Stimulated activated CD4-positive, alpha-beta T cell treated with anti-CD3 and anti-CD28 coated beads, Interleukin-12 subunit alpha, Interleukin-12 subunit beta, amount 100 ng/mL, for 48 hours (primary cell): Measurements from ENCODE around the gene WT1.
"Not testable (repeated sequence)": the region's sequence is repeated elsewhere in the genome, so short reads cannot be mapped to it uniquely, and the experiment has no call there.

Experiments
- DNase-seq, 3 donors: peaks; one replicate each; pipeline ENCODE4 v3.0.0-alpha.2; 2020; ENCODE audit warnings: low read depth in 2 of 3, low spot score in 1 of 3

Gene WT1

DNA sequence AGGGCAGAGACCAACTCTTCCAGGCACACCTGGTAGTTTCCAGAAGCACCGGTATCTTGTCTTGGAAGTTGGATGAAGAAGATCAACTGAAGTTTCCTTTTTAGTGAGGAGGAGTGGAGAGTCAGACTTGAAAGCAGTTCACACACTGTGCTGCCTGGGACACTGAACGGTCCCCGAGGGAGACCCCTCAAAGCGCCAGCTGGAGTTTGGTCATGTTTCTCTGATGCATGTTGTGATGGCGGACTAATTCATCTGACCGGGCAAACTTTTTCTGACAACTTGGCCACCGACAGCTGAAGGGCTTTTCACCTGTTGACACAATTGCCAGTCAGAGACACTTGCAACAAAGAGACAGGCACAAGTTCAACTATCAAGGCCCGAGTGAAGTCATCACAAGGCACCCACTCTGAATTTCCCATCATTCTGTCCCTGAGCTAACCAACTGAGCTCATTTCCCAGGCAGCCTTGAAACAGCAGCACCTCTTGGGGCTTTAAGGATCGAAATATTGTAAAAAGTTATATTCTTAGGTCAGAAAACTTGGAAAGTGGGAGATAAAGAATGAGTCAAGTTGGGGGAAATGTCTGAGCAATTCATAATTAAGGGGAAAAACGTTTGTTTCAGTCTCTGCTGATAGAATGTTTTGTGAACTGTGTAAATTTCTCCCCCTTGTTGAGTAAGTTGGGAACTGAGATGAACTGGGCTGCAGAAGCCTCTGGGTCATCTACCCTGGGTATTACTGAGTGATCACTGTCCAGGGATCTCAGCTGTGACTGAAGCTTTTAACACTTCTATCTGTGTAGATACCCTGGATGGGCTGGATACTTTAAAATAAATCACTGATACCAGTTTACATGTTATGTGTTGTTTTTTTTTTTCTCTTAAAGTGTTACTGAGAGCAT, 46.2 kb downstream of the WT1 start:
- DNase-seq = no peak

DNA sequence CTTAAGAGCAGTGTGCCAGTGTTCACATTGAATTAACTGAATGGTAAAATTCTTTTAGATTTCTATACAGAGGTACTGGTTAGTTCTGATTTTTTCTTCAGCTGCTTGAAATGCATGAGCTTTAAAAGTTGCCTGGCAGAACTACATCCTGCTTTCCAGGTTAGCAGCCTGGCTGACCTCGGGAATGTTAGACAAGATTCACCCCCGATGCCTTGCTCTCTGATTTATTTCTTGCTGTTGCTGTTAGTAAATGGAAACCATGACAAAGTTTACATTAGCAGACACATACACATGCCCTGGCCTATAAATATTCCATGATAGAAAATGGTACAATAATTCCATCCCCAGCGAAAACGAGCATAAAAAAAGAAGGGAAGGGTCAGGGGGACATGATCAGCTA, 47.0 kb downstream of the WT1 start:
- no peak for DNase-seq

DNA sequence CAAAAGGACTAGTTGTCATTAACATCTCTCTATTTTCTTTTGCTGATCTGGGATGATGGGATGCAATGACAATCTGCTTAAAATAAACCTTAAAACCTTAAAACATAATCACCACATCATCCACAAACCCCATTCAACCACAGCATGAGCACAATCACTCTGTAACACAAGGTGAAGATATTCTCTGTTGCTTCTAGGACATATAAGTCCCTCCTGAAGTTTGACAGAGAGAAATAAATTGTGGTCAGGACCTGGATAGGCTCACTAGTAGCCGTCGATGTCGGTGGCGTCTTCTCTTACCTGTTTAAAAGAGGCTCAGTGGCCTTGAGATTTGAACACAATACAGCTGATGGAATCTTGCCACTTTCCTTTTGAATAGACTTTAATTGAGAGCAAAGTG, 47.9 kb downstream of the WT1 start:
- DNase-seq = no peak

DNA sequence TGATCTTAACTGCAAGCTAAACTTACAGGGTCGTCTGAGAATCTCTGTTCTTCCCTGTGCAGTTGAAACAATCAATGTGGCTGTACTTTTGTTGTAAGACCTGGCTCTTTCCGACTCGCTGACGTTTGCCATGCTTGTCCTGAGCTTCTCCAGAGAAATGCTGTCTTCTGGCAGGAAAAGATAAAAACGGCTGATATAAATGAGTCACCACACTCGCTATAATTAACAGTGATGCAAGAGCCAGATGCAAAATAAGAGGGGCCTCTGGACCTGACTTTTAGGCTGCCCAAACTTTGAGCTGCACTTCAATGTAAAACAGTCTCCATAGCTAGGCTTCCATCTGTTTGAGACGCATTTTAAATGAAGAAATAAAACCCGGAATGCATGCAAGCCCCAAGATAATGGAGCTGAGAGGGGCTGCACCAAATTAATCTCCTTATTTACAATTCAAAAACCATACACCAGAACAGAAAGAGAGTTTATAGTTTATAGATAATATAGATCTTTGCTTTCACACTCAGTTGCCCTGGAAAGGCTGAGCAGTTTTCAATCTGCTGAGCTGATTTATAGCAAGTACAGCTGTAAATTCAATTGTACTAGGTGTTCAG, 48.5 kb downstream of the WT1 start:
- no peak for DNase-seq

DNA sequence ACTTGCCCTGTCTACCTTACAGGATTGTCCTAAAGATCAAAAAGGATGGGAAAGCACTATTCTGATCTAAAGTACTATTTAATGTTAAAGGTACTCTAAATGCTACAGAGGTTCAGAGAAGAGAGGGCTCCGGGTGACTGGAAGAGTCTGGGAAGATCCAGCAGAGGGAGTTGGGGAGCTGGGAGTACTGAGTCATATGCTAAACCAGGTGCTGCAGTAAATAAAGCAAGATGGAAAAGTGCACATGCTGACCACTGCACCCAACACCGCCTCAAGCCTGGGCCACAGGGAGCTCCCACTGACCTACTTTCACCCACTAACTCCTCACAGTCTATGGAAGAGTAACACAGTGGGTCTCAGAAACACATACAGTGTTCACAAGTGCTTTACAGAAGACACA, 49.3 kb downstream of the WT1 start:
- no peak for DNase-seq

DNA sequence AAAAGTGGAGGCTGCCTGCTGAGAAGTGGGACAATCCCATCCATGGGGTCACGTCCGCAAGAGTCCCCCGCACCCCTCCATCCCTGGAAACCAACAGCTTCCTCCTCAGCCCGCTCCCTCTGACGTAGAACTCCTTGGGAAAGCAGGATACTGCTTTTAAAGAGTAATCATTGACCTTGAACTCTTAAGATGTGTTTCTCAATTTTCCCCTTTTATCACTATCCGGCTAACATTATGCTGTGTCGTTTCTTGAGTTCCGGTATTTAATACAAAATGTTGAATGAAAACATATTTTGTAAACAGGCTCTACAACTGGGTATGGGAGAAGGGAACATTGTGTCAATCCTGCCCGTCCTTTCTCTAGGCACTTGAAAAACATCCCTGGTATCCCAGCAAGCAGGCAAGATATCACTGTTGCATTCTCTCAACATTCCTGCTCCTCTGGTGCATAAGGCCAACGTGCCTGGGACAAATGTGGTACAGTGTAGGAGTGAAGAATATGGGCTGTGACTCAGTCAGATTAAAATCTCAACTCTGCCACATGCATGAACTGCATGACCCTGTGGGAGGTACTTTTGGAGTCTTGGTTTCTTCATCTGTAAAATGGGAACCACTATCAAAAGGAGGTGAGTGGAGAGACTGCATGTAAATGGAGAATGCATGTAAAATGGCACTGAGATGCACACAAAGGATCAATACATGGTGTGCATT, 52.8 kb downstream of the WT1 start:
- DNase-seq = no peak

DNA sequence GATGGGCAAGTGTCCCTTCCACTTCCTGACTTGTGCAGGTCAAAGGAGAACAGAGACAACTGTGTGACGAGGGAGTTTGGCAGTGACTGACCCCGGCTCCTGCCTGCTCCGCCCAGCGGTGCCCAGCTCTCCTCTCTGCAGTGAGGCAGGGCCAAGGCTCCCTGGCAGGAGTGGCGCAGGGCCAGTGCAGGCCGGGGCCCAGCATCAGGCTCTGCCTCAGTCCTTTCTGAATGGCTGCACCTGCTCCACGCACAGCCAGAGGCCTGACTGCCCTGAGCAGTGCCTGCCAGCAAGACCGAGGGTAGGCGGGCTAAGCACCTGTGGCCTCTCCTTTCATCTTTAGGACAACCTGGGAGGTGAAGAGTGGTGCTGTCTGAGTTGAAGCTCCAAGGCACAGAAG, 54.2 kb downstream of the WT1 start:
- no peak for DNase-seq

DNA sequence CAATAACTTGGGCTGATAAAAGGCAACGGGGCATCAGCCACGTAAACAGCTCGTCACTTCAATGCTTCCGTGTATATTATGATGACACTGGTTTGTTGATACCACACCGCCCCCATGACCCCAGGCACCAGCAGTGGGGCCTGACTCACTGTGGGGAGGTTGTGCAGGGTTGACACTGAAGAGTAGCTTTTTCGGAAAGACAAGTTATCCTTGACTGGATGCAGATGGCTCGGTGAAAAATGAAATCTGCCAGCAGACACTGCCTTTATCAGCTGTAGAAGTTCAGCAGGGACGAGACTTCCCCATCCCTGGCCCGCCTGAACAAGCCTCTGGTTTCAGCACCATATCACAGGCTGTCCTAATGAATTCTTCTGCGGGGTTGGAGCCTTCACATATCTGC, 55.6 kb downstream of the WT1 start:
- no peak for DNase-seq

DNA sequence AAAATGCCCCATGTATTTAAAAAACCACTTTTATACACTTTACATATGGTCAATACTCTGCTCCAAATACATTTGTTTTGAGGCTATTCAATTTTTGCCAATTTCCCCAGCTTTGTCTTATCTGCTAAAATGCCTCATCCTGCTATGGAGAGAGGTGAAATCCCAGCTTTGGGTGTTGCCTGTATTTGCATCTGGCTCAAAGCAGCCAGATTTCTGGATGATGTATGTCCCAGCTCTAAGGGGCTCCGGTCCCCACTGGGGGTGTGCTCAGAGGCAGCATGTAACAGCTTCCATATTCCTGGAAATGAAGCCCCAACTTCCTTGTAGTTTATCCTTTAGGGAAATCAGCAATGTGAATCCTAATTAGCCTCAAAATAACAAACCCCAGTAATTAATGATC, 59.5 kb downstream of the WT1 start:
- DNase-seq = no peak

DNA sequence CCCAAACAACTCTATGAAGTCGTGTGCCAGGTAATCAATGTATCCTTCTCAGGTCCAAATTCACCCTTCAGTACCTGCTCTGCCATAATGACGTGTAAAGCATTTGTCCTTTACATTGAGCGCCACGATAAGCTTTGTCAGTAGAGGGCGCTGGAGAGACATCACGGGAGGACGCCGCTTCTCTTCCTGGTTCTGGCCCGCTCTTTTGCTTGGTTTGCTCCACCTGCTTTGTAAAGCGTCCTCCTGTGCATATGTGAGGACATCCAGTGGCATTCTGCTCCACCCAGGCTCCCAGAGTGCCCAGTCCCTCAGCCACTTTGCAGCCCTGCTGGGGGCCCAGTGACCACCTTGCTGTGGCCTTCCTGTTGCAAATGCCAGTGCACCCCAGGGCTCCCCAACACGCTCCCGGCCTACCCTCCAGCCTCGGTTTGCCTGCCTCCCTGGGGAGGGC, 61.1 kb downstream of the WT1 start:
- peak; percentile 29 to 38 (median 30) for DNase-seq

DNA sequence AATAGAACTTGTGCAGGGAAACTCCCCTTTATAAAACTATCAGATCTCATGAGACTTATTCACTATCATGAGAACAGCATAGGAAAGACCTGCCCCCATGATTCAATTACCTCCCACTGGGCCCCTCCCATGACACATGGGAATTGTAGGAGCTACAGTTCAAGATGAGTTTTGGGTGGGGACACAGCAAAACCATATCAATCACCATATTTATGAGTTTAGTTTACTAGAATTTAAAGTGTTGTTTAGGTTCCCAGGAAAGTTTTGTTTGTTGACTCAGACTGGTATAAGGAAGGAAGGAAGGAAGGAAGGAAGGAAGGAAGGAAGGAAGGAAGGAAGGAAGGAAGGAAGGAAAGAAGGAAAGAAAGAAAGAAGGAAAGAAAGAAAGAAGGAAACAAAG, 65.4 kb downstream of the WT1 start:
- DNase-seq = not testable (repeated sequence)

DNA sequence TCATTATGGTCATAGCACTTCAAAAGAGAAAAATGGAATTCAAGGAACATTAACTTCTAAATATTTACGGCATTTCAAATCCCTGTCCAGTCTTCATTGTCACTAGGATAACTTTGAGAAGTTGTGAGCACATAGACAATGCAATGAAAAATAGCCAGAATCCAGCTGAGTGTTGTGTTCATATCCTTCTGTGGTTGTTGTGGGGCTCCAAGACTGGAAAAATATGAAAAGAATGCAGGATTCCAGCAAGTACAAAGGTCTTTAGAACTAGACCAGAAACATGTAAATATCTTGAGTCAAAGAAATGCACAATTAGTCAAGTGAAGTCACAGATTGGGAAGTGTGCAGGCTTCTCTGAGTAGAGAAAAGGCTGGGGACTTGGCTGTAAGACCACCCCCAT, 68.7 kb downstream of the WT1 start:
- no peak for DNase-seq

DNA sequence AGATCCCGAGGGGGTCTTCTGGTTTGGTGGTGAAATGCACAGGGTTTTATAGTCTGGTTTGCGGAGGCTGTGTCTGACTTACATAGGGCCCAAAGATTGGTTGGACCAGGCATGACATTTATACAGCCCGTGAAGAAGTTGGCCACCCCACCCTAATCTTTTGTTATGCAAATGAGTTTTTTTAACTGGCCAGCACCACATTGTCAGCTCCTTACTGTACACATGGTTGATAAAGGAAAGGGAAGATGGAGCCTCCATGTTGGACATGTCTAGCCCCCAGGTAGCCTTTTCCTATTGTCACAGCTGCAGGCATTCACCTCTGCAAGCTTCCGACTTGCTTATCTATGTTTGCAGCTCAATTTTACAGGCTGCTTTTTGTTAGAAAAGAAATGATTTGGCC, 70.1 kb downstream of the WT1 start:
- no peak for DNase-seq

DNA sequence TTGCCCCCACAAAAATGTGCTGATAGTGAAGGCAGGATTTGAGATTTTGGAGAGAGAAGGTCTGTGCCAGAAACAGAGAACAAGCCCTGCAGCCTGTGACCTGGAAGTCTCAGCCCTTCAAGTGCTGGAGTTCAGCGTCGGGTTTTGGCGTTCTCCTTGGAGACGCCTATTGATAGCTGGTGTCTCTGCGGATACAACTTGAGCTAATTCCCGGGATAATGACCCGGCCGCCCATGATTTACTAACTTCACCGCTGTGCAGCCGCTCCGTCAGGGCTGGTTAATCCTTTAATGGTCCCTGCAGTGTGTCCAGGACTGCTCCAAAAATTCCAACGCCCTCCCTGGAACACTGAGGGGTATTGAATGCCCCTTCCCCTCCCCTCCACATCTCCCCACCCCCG, 76.6 kb downstream of the WT1 start:
- no peak for DNase-seq

DNA sequence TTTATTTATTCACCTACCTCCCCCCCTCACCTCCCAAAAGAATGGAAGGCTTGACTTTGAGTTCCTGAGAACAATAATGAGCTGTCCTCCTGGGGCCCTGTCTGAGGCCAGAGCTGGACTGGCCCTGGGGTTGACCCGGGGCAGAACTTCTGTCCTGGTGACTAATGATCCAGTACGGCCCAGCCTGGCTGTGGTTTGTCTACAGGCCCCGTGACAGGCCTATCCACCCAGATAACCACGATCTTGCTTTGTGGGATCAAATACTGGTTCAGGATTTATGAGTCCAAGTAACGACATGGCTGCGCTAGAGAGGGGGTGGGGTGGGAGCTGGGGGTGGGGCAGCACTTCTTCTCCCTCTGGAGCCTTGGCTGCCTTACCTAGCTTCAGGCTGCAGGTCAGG, 81.5 kb downstream of the WT1 start:
- DNase-seq = no peak

DNA sequence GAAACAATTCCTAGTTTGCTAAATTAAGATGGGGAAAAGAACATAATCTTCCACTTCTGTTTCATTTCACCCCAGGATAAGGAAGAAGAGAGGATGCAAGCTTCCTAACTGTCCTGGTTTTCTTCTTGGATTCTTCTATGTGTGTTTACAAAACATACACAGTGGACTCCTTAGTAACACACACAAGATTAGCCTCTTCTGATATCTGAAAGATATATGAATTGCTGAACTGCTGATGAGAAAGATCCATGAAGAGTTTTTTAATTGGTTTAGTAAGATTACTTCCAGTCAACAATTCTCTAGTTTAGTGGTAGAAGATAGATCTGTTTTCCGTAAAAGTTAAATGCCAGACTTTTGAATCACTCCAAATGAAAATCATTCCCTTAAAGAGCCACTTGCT, 86.8 kb downstream of the WT1 start:
- DNase-seq = no peak

DNA sequence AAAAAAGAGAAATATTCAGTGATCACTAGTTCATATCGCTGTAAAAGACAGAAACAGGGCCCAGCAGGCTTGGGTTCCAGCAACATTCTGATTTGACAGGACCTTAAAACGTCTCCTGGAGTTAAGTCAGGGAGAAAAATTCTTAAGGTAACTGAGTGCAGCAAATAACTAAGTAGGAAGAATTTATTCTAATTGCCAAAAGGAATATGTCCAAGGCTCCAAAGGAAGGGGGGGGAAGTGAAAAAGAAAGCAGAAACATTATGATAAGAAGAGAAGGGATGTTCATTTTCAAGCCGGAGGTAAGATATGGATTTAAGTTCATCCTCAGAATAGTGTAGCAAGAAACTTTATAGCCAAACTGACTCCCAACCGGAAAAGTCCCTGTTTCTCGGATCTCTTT, 90.4 kb downstream of the WT1 start:
- no peak for DNase-seq

DNA sequence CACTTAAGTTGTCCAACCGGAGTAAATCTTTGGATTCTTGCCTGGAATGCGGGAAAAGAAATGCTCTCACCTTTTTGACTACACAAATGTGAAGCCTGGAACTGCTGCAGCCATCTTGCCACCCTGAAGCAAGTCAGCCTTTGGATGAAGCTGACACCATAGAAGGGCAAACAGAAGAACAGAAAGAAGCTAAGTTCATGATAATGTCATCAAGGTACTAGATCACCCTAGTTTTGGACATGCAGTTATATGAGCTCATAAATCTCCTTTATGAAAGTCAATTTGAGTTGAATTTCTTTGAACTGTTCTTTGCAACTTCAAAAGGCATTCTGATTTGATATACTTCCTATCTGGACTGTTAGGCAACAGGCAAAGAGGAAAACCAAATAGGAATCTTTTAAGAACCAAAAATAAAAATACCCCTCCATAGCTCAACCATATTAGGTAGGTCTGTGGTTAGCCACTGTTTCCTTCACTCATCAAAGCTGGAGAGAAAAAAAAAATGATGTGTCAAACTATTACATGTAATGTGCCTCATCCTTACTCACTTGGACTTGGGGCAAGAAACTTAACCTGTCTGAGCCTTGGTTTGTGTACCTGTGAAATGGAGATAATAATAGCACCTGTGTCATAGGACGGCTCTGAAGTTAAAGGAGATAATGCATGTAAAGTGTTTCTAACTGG, 91.9 kb downstream of the WT1 start:
- no peak for DNase-seq

DNA sequence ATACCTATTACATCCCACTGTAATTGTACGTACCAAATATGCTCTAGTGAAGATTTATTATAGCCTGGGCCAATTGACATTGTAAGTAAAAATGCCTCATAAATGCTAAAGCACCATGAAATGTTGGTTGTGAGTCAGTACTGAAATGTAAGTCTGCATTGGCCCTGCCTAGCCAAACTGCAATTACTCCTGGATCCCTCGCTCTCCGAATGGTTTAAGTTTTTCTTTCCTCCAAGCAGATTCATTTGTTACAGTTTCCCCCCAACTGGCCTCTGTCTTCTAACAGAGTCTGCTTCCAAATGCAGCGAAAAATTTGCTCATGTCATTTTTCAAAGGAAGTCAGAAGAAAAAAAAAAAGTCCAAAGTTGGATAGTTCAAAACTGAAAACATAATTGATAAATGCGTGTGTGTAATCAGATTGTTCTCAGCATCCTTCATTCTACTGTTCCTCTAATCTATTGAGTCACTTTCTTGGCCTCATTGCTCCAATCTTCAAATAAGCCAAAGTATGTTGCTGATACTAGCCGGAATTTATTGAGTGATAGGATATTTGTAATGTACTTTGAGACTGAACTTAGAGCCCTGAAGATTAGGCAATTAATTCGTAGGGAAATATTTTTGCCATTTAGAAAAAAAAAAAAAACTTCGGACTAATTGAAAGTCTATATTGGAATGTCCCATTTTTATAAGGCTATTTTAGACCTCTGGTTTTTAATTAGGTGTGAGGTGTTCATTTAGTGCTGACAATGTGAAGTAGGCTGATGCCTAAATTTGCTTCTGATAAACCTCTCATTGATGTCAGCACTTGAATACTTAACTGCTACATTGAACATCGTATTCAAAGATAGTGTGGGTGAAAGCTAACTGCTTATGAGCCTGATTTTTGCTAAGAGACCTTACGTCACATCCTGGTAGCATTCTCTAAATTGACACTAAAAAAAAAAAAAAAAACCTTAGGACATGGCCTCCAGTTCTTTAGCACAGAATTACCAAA, 93.4 kb downstream of the WT1 start:
- DNase-seq = no peak

DNA sequence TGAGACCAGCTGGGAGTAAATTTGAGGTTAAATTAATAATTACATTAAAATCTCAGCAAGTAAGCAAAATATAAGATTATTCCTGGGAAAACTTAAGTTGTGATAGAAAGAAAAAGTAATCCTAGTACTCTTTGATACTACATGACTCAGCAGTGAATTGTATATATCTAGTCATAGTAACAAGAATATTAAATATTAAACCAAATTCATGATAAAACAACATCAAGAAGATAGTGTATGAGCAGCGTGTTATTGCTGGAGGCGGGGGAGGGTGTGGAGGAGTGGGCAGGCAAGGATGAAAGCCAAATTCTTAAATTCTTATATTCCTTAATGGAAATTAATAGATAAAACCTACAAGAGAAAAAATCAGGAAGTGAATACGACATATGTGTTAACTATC, 95.2 kb downstream of the WT1 start:
- DNase-seq = no peak
